ENCODE results near the gene CHPT1. TPM values are rescaled to one million over a fixed set of nuclear protein-coding genes. Genes with fewer than 3 reads are reported as not detected.
"Not testable (repeated sequence)": the region's sequence is repeated elsewhere in the genome, so short reads cannot be mapped to it uniquely, and the experiment has no call there.

CHPT1 gene
- total RNA-seq, 1 donor from 2014 or later: 18.3 TPM

DNA sequence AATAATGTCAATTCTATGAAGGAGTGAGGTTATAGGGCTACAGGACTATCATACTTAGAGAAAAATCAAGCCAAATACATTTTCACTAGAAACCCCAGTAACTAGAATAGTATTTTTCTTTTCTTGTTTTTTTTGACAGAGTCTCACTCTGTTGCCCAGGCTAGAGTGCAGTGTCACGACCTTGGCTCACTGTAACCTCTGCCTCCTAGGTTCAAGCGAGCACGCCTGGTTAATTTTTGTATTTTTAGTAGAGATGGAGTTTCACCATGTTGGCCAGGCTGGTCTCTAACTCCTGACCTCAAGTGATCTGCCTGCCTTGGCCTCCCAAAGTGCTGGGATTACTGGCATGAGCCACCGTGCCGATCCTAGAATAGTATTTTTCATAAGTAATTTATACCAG, 37.0 kb downstream of the CHPT1 start:
- peaks cover 4 to 17% (median 11%) of the 10 kb centered on the region in 3 donors for H3K36me3 ChIP-seq (ENCODE audit: control insufficient read depth in 3 of 3, insufficient read depth in 3 of 3, low read length in 3 of 3)
- H3K27me3 ChIP-seq (ENCODE audit: control insufficient read depth in 3 of 3, insufficient read depth in 3 of 3, low read length in 3 of 3); H3K4me1 ChIP-seq (ENCODE audit: control insufficient read depth in 3 of 3, insufficient read depth in 3 of 3, low read length in 3 of 3); H3K4me3 ChIP-seq (ENCODE audit: low read length in 3 of 3); H3K27ac ChIP-seq (ENCODE audit: low read depth, low read length); H3K9me3 ChIP-seq (ENCODE audit: control insufficient read depth in 3 of 3, low read length in 3 of 3); H3K9ac ChIP-seq (ENCODE audit: low read depth in 1 of 3, low read length in 3 of 3): not testable (repeated sequence)

DNA sequence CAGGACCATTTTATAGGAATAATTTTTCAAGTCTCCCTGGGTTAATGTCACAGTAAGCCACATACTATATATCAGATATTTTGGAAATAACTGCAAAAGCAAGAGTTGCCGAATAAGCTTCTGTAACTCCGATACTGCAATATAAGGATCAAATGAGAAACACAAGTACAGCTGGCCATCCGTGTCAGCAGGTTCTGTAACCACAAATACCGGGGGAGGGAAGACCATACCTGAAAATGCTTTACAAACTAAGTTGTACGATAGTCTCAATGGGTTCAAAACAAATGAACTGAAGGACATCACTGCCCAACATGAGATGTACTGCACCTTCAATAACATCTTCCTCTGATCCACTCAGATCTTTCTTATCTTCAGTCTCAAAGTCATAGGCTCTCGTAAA, 40.0 kb downstream of the CHPT1 start:
- Histone ChIP-seq H3K9me3 (ENCODE audit: control insufficient read depth in 3 of 3, low read length in 3 of 3) (no peaks in the 10 kb centered on the region), H3K4me1 (ENCODE audit: control insufficient read depth in 3 of 3, insufficient read depth in 3 of 3, low read length in 3 of 3) (no peaks in the 10 kb centered on the region), H3K9ac (ENCODE audit: low read depth in 1 of 3, low read length in 3 of 3) (no peak overlapping the region), H3K4me3 (ENCODE audit: low read length in 3 of 3) (no peak overlapping the region), H3K36me3 (ENCODE audit: control insufficient read depth in 3 of 3, insufficient read depth in 3 of 3, low read length in 3 of 3) (peaks cover 4 to 13% (median 4%) of the 10 kb centered on the region in 3 donors), H3K27ac (ENCODE audit: low read depth, low read length) (no peak overlapping the region), H3K27me3 (ENCODE audit: control insufficient read depth in 3 of 3, insufficient read depth in 3 of 3, low read length in 3 of 3) (no peaks in the 10 kb centered on the region)

GRCh38 chr12:101738920-101739665, 41.7 kb downstream of the CHPT1 start, which contains the start of gene SYCP3:
Gene SYCP3 (minus strand): TSS chr12:101739462. CDS start chr12:101737935, 1,527 bp downstream.
- no peak within 1 kb of the TSS for H3K9ac ChIP-seq (ENCODE audit: low read depth in 1 of 3, low read length in 3 of 3)
- no peak within 1 kb of the TSS for H3K4me3 ChIP-seq (ENCODE audit: low read length in 3 of 3)
- no peak within 1 kb of the TSS for H3K27ac ChIP-seq (ENCODE audit: low read depth, low read length)
- no peaks in the 10 kb centered on the region for H3K4me1 ChIP-seq (ENCODE audit: control insufficient read depth in 3 of 3, insufficient read depth in 3 of 3, low read length in 3 of 3)
- no peaks in the 10 kb centered on the region for H3K9me3 ChIP-seq (ENCODE audit: control insufficient read depth in 3 of 3, low read length in 3 of 3)
- no peaks in the 10 kb centered on the region for H3K27me3 ChIP-seq (ENCODE audit: control insufficient read depth in 3 of 3, insufficient read depth in 3 of 3, low read length in 3 of 3)
- peaks cover 9 to 11% (median 9%) of the 10 kb centered on the region in 3 donors for H3K36me3 ChIP-seq (ENCODE audit: control insufficient read depth in 3 of 3, insufficient read depth in 3 of 3, low read length in 3 of 3)

DNA sequence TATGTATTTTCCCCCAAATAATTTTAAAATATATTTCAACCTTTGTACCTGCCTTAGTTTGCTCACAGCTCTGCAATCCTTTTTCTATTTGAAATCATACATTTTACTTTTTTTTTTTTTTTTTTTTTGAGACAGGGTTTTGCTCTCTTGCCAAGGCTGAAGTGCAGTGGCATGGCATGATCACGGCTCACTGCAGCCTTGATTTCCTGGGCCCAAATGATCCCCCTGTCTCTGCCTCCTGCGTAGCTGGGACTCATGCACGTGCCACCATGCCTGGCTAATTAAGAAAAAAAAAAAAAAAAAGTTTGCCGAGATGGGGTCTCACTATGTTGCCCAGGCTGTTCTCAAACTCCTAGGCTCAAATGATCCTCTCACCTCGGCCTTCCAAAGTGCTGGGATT, 43.1 kb downstream of the CHPT1 start:
- Histone ChIP-seq H3K9me3 (ENCODE audit: control insufficient read depth in 3 of 3, low read length in 3 of 3) (no peaks in the 10 kb centered on the region), H3K27me3 (ENCODE audit: control insufficient read depth in 3 of 3, insufficient read depth in 3 of 3, low read length in 3 of 3) (no peaks in the 10 kb centered on the region), H3K4me3 (ENCODE audit: low read length in 3 of 3) (no peak overlapping the region), H3K4me1 (ENCODE audit: control insufficient read depth in 3 of 3, insufficient read depth in 3 of 3, low read length in 3 of 3) (no peaks in the 10 kb centered on the region), H3K36me3 (ENCODE audit: control insufficient read depth in 3 of 3, insufficient read depth in 3 of 3, low read length in 3 of 3) (peaks cover 12 to 19% (median 17%) of the 10 kb centered on the region in 3 donors), H3K9ac (ENCODE audit: low read depth in 1 of 3, low read length in 3 of 3) (no peak overlapping the region), H3K27ac (ENCODE audit: low read depth, low read length) (no peak overlapping the region)

DNA sequence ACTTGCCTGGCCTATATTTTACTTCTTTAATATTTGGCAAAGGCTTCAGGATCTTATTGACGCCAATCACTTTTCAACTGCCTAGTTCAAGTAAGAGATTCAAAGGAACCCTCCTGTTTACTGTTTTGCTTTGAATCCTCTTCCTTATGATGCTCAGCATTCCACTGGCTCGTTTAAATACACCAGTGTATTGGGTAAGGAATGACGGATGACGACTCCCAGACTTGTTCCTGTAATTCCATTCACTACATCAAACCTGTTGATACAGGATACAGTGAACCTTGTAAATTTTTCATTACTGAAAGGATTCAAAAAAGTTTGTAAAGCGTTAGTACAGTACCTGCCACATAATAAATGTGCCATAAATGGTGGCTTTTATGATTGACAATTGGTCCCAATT, 43.5 kb downstream of the CHPT1 start:
- H3K36me3 ChIP-seq (ENCODE audit: control insufficient read depth in 3 of 3, insufficient read depth in 3 of 3, low read length in 3 of 3): peaks cover 12 to 19% (median 17%) of the 10 kb centered on the region in 3 donors
- H3K27ac ChIP-seq (ENCODE audit: low read depth, low read length): no peak overlapping the region
- H3K9me3 ChIP-seq (ENCODE audit: control insufficient read depth in 3 of 3, low read length in 3 of 3): no peaks in the 10 kb centered on the region
- H3K9ac ChIP-seq (ENCODE audit: low read depth in 1 of 3, low read length in 3 of 3): no peak overlapping the region
- no peaks in the 10 kb centered on the region for H3K4me1 ChIP-seq (ENCODE audit: control insufficient read depth in 3 of 3, insufficient read depth in 3 of 3, low read length in 3 of 3)
- no peaks in the 10 kb centered on the region for H3K27me3 ChIP-seq (ENCODE audit: control insufficient read depth in 3 of 3, insufficient read depth in 3 of 3, low read length in 3 of 3)
- H3K4me3 ChIP-seq (ENCODE audit: low read length in 3 of 3): no peak overlapping the region

DNA sequence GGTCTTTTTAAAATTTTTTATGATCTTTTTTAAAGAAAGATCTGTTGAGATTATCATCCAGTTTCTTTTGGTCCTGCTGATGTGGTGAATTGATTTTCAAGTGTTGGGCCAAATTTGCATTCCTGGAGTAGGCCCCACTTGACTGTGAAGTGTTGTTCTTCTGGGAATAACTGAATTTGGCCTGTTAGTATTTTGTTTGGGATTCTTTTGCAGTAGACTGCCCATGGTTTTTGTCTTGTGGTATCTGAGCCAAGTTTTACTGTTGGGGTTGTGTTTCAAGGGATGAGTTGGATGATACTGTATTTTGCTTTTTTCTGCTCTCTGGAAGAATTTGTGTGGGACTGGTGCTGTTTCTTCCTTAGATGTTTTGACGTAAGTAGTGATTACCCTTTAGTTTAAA, 45.8 kb downstream of the CHPT1 start:
- H3K36me3 ChIP-seq (ENCODE audit: control insufficient read depth in 3 of 3, insufficient read depth in 3 of 3, low read length in 3 of 3): peaks cover 21 to 38% (median 32%) of the 10 kb centered on the region in 3 donors
- H3K9ac ChIP-seq (ENCODE audit: low read depth in 1 of 3, low read length in 3 of 3): no peak overlapping the region
- H3K4me3 ChIP-seq (ENCODE audit: low read length in 3 of 3): no peak overlapping the region
- H3K27ac ChIP-seq (ENCODE audit: low read depth, low read length): no peak overlapping the region
- no peaks in the 10 kb centered on the region for H3K9me3 ChIP-seq (ENCODE audit: control insufficient read depth in 3 of 3, low read length in 3 of 3)
- H3K27me3 ChIP-seq (ENCODE audit: control insufficient read depth in 3 of 3, insufficient read depth in 3 of 3, low read length in 3 of 3): no peaks in the 10 kb centered on the region
- no peaks in the 10 kb centered on the region for H3K4me1 ChIP-seq (ENCODE audit: control insufficient read depth in 3 of 3, insufficient read depth in 3 of 3, low read length in 3 of 3)

GRCh38 chr12:101743724-101744472, 46.5 kb downstream of the CHPT1 start:
- Histone ChIP-seq H3K36me3 (ENCODE audit: control insufficient read depth in 3 of 3, insufficient read depth in 3 of 3, low read length in 3 of 3) (peaks cover 24 to 44% (median 38%) of the 10 kb centered on the region in 3 donors), H3K4me3 (ENCODE audit: low read length in 3 of 3) (no peak overlapping the region), H3K27ac (ENCODE audit: low read depth, low read length) (no peak overlapping the region)

DNA sequence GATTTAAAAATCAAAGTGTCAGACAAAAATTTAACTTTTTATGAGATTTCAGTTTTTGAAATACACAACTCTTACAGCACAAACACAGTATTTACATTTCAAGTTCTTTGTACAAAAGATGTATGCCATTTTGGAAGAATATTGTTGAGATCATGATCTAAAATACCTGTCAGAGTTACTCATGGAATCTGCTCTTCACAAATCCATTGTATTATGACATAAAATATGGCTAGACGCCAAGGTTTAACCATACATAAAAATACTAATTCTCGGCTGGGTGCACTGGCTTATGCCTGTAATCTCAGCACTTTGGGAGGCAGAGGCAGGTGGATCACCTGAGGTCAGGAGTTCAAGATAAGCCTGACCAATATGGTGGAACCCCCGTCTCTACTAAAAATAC, 48.0 kb downstream of the CHPT1 start:
- H3K4me3 ChIP-seq (ENCODE audit: low read length in 3 of 3): no peak overlapping the region
- no peaks in the 10 kb centered on the region for H3K27me3 ChIP-seq (ENCODE audit: control insufficient read depth in 3 of 3, insufficient read depth in 3 of 3, low read length in 3 of 3)
- H3K9me3 ChIP-seq (ENCODE audit: control insufficient read depth in 3 of 3, low read length in 3 of 3): no peaks in the 10 kb centered on the region
- no peak overlapping the region for H3K27ac ChIP-seq (ENCODE audit: low read depth, low read length)
- H3K9ac ChIP-seq (ENCODE audit: low read depth in 1 of 3, low read length in 3 of 3): no peak overlapping the region
- H3K36me3 ChIP-seq (ENCODE audit: control insufficient read depth in 3 of 3, insufficient read depth in 3 of 3, low read length in 3 of 3): peaks cover 28 to 52% (median 42%) of the 10 kb centered on the region in 3 donors
- no peaks in the 10 kb centered on the region for H3K4me1 ChIP-seq (ENCODE audit: control insufficient read depth in 3 of 3, insufficient read depth in 3 of 3, low read length in 3 of 3)

More at GRCh38 chr12:101743724-101744472, 46.5 kb downstream of the CHPT1 start:
- Histone ChIP-seq H3K27me3 (ENCODE audit: control insufficient read depth in 3 of 3, insufficient read depth in 3 of 3, low read length in 3 of 3) (no peaks in the 10 kb centered on the region), H3K4me1 (ENCODE audit: control insufficient read depth in 3 of 3, insufficient read depth in 3 of 3, low read length in 3 of 3) (no peaks in the 10 kb centered on the region), H3K9ac (ENCODE audit: low read depth in 1 of 3, low read length in 3 of 3) (no peak overlapping the region), H3K9me3 (ENCODE audit: control insufficient read depth in 3 of 3, low read length in 3 of 3) (no peaks in the 10 kb centered on the region)

GRCh38 chr12:101746196-101746595, 48.8 kb downstream of the CHPT1 start:
- Histone ChIP-seq H3K9me3 (ENCODE audit: control insufficient read depth in 3 of 3, low read length in 3 of 3) (no peaks in the 10 kb centered on the region), H3K27me3 (ENCODE audit: control insufficient read depth in 3 of 3, insufficient read depth in 3 of 3, low read length in 3 of 3) (no peaks in the 10 kb centered on the region), H3K4me3 (ENCODE audit: low read length in 3 of 3) (no peak overlapping the region), H3K9ac (ENCODE audit: low read depth in 1 of 3, low read length in 3 of 3) (no peak overlapping the region), H3K27ac (ENCODE audit: low read depth, low read length) (no peak overlapping the region), H3K36me3 (ENCODE audit: control insufficient read depth in 3 of 3, insufficient read depth in 3 of 3, low read length in 3 of 3) (peaks cover 31 to 58% (median 43%) of the 10 kb centered on the region in 3 donors), H3K4me1 (ENCODE audit: control insufficient read depth in 3 of 3, insufficient read depth in 3 of 3, low read length in 3 of 3) (no peaks in the 10 kb centered on the region)

GRCh38 chr12:101746661-101747060, 49.2 kb downstream of the CHPT1 start:
- H3K4me3 ChIP-seq (ENCODE audit: low read length in 3 of 3): no peak overlapping the region
- H3K27ac ChIP-seq (ENCODE audit: low read depth, low read length): no peak overlapping the region
- no peaks in the 10 kb centered on the region for H3K9me3 ChIP-seq (ENCODE audit: control insufficient read depth in 3 of 3, low read length in 3 of 3)
- peaks cover 35 to 61% (median 47%) of the 10 kb centered on the region in 3 donors for H3K36me3 ChIP-seq (ENCODE audit: control insufficient read depth in 3 of 3, insufficient read depth in 3 of 3, low read length in 3 of 3)
- no peaks in the 10 kb centered on the region for H3K4me1 ChIP-seq (ENCODE audit: control insufficient read depth in 3 of 3, insufficient read depth in 3 of 3, low read length in 3 of 3)
- no peaks in the 10 kb centered on the region for H3K27me3 ChIP-seq (ENCODE audit: control insufficient read depth in 3 of 3, insufficient read depth in 3 of 3, low read length in 3 of 3)
- no peak overlapping the region for H3K9ac ChIP-seq (ENCODE audit: low read depth in 1 of 3, low read length in 3 of 3)
